BJ (cell line): ENCODE measurements around the gene STEAP2. TPM values are rescaled to one million over a fixed set of nuclear protein-coding genes. Genes with fewer than 3 reads are reported as not detected.

ENCODE experiments used
- CTCF ChIA-PET: fragments of 350-600 bp; formaldehyde crosslinking; extraction: SDS; loops from one replicate; lab custom pipeline; 2021; ENCODE audit warnings: antibody characterized with exemption, inconsistent platforms; lab: Yijun Ruan, JAX
- POLR2A ChIA-PET: fragments of 300-600 bp; sonication (Branson Sonifier 250); formaldehyde crosslinking; extraction: SDS; loops from one replicate; lab custom pipeline; 2021; ENCODE audit warnings: antibody characterized with exemption; lab: Charles Lee
- DNase-seq: peaks from one replicate; pipeline ENCODE4 v3.0.0-alpha.2; 2011; ENCODE audit warnings: low read depth
- H3K27me3 ChIP-seq: 2 replicates; pipeline ENCODE4 v1.6.0; 2011; ENCODE audit warnings: low read length; ENCODE audit not compliant: control insufficient read depth, insufficient read depth
- H3K36me3 ChIP-seq: 2 replicates; pipeline ENCODE4 v1.5.1; 2011; ENCODE audit warnings: low read length; ENCODE audit not compliant: control insufficient read depth, insufficient read depth
- H3K4me3 ChIP-seq: 2 replicates; pipeline ENCODE4 v1.5.1; 2011; ENCODE audit warnings: low read depth, mild to moderate bottlenecking, control low read depth, low read length
- polyA plus RNA-seq: library from polyadenylated mRNA; depleted of rRNA; stranded (reverse); fragments of >200 nt; gene quantifications from 2 replicates; pipeline ENCODE4 v1.2.3, GENCODE V29; 2011
- TF ChIP-seq, protein P1 (sequence below): IDR thresholded peaks from 2 replicates; pipeline ENCODE4 v1.5.1; 2011; ENCODE audit warnings: low read depth, mild to moderate bottlenecking, control low read depth, inconsistent platforms, low read length, moderate library complexity; ENCODE audit not compliant: insufficient read depth

Gene STEAP2
- polyA plus RNA-seq, 1 experiment = 2.1 TPM

DNA sequence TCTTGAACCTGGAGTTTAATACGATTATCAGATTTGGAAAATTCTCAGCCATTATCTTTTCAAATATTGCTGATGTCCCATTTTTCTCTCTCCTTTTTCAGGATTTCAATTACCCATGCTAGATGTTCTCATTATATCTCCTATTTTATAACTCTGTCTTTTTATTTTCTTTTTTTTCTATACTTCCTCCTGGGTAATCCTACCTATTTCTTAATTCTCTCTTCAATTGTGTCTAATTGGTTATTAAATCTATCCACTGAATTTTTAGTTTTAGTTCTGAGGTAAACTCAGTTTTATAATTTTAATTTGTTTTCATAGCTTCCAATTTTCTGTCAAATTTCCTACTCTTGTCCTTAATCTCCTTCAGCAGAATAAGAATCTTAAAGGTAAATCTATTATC lies 41.6 kb upstream of the STEAP2 start:
- TF ChIP-seq, protein P1, sequence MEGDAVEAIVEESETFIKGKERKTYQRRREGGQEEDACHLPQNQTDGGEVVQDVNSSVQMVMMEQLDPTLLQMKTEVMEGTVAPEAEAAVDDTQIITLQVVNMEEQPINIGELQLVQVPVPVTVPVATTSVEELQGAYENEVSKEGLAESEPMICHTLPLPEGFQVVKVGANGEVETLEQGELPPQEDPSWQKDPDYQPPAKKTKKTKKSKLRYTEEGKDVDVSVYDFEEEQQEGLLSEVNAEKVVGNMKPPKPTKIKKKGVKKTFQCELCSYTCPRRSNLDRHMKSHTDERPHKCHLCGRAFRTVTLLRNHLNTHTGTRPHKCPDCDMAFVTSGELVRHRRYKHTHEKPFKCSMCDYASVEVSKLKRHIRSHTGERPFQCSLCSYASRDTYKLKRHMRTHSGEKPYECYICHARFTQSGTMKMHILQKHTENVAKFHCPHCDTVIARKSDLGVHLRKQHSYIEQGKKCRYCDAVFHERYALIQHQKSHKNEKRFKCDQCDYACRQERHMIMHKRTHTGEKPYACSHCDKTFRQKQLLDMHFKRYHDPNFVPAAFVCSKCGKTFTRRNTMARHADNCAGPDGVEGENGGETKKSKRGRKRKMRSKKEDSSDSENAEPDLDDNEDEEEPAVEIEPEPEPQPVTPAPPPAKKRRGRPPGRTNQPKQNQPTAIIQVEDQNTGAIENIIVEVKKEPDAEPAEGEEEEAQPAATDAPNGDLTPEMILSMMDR = no peak
- no peaks in the 10 kb centered on the region for H3K36me3 ChIP-seq
- CTCF ChIA-PET = no interaction called here
- no peak overlapping the region for H3K4me3 ChIP-seq
- DNase-seq = no peak
- POLR2A ChIA-PET = no interaction called here
- no peaks in the 10 kb centered on the region for H3K27me3 ChIP-seq

DNA sequence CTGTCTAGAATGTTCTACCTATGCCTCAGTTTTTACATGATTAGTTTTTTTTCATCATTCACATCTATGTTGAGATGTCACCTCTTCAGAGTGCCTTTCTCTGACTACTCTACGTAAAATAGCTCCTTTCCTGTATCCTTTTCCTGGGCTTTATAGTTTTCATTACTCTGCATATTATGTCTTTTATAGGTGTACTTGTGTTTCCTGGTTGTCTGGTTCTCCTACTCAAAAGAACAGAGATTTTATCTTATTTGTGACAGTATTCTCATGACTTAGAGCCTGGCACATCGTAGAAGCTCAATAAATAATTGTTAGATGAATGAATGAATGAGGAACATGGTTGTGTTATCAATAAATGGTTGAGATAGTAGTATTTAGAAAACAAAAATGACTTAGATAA lies 39.4 kb upstream of the STEAP2 start:
- CTCF ChIA-PET = interaction anchor here (0.6 kb wide), 1 partner anchor 88 kb away, joined by 4 read pairs; no protein-coding TSS in a partner anchor
- POLR2A ChIA-PET = no interaction called here
- TF ChIP-seq, protein P1 = no peak
- Histone ChIP-seq H3K27me3 (no peaks in the 10 kb centered on the region), H3K36me3 (no peaks in the 10 kb centered on the region), H3K4me3 (no peak overlapping the region)
- no peak for DNase-seq

DNA sequence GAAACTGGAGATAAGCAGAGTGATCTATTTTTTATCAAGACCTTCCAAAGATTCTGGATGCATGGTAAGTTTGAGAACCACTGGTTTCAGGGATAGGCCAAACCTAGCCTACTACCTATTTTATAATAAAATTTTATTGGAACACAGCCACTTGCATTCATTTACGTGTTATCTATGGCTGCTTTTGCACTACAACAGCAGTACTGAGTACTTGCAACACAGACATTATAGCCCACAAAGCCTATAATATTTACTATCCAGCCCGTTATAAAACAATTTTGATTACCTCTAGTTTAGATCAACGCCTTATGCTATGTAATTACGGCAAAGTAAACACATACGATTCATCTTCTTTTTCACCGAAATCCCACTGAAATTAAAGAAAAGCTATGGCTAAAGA lies 38.9 kb upstream of the STEAP2 start:
- Histone ChIP-seq H3K36me3 (no peaks in the 10 kb centered on the region), H3K27me3 (no peaks in the 10 kb centered on the region), H3K4me3 (no peak overlapping the region)
- CTCF ChIA-PET = interaction anchor here (0.5 kb wide), 1 partner anchor 40 kb away, joined by 3 read pairs; no protein-coding TSS in a partner anchor
- DNase-seq = no peak
- TF ChIP-seq, protein P1 = no peak
- POLR2A ChIA-PET = no interaction called here

DNA sequence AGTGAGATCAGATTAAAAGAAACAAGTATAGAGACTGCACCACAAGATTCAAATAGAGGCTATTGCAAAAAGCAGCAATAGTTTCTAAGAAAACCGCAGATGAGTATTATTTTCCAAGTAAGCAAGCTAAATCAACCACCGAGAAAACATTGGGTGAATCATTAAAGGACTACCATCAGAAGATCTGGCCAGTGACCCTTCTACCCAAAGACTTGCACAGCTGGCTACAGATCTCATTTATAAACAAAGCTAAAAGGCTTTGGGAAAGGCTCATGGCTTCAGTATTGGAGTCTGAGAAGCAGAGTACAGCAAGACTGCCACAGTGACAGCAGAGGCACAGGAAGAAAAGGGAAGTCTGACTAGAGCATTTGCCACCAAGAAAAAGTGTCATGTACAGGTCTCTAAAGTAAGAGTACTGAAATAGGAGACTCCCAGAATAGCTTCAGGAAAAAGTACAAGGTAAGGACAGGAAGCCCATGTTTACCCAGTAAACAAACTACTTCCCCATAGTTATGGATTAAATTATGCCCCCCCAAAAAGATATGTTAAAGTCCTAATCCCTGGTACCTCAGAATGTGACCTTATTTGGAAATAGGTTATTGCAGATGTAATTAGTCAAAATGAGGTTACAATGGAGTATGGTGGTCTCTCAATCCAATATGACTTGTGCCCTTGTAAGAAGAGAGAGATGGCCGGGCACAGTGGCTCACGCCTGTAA lies 38.3 kb upstream of the STEAP2 start:
- Histone ChIP-seq H3K27me3 (no peaks in the 10 kb centered on the region), H3K36me3 (no peaks in the 10 kb centered on the region), H3K4me3 (no peak overlapping the region)
- no peak for DNase-seq
- POLR2A ChIA-PET = no interaction called here
- TF ChIP-seq, protein P1 = no peak
- CTCF ChIA-PET = interaction anchor here (0.5 to 1.5 kb wide), 2 partner anchors 38 to 40 kb away, joined by 3 read pairs; partner anchors contain the start of gene STEAP2

DNA sequence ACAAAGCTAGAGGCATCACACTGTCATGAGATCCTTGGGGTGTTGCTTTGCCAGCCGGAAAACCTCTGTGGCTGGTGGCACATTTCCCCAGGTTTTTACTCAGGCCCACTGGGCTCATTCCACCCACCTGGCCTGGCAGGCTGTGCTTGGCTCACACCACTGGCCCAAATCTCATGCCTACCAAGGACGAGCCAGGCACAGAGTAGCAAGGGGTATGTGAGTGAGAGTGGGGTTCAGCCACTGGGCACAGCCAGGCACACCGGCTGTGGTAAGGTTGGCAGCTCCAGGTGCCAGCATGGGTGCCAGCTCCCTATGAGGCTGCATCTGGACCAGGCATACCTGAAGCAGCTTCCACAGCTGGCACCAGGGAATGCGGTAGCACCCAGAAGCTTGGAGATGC lies 35.9 kb upstream of the STEAP2 start:
- no peak for DNase-seq
- TF ChIP-seq, protein P1 = no peak
- no peak overlapping the region for H3K4me3 ChIP-seq
- no peaks in the 10 kb centered on the region for H3K27me3 ChIP-seq
- H3K36me3 ChIP-seq = no peaks in the 10 kb centered on the region
- ChIA-PET CTCF (interaction anchor here (1.0 to 1.1 kb wide), 2 partner anchors 9 to 36 kb away, joined by 3 to 4 read pairs; partner anchors contain the start of gene STEAP2), POLR2A (no interaction called here)
